ENCODE results near the gene DOC2A.
"Not testable (repeated sequence)": the region's sequence is repeated elsewhere in the genome, so short reads cannot be mapped to it uniquely, and the experiment has no call there.

DOC2A gene

DNA sequence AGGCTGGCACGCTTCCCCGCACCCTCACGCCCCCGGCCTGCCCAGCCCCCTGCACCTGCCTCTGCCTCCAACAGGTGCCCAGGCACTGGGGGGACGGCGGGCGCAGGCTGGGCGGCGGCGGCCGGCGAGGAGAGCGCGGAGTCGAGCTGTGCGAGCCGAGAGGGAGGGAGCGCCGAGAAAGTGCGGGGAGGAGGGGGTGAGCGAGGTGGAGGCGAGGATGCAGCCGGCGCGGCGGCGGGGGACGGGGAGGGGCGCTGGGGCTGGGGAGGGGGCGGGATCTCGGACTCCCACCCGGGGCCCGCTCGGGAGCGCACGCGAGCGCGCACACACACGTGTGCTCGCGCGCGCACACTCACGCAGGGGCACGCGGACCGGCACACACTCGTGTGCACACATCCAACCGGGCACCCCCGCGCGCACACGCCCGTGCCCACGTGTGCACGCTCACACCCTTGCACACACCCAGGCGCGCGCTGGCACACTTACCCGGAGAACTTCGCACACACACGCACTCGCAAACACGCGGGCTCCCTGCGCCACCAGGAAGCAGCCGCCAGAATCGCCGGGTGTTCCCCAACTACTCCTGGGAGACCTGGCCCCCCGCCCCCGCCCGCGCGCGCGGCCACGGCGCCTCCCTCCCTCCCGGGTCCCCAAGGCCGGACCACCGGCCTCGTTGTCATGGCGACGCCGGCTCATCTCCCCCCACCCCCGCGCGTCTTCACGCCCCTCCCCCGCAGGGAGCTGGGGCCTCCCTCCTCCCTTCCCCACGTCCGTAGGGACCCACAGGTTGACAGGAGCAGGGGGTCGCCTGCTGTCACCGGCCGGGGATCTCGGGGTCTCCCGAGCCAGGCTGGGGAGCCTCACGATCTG lies at the start of gene DOC2A:
Gene DOC2A, minus strand, starts transcription at position 184 of the 870 bp plus-strand sequence. CDS start 805 bp downstream, outside the sequence.
- DNase-seq (ENCODE audit: low read depth): no peak

DNA sequence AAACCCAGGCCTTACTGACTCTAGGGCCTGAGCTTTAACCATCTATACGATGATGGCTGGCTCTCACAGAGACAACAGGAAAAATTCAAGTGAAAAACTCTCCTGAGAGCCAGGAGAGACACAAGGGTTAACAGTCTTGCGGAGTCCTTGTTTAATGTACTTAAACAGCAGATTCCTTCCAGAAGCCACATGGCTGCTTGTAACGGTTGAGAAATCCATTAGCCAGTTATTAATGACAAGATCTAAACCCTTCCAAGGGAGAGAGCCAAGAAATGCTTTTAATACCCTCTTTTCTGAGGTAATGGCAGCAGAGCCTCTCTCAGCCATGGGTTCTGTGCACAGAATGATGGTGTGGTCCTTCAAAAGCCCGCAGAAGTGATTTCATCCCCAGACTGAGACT lies 49.5 kb upstream of the DOC2A start:
- DNase-seq (ENCODE audit: low read depth): no peak

GRCh38 chr16:30054959-30055553 lies 44.2 kb upstream of the DOC2A start:
- DNase-seq (ENCODE audit: low read depth): no peak

- DNase-seq (ENCODE audit: low read depth): no peak
Measured at GRCh38 chr16:30054451-30054850, 43.6 kb upstream of the DOC2A start.

GRCh38 chr16:30053376-30054015 lies 42.7 kb upstream of the DOC2A start:
- peak; percentile 34 for DNase-seq (ENCODE audit: low read depth)

GRCh38 chr16:30052671-30053372 lies 42.0 kb upstream of the DOC2A start:
- DNase-seq (ENCODE audit: low read depth): peak; percentile 90

DNA sequence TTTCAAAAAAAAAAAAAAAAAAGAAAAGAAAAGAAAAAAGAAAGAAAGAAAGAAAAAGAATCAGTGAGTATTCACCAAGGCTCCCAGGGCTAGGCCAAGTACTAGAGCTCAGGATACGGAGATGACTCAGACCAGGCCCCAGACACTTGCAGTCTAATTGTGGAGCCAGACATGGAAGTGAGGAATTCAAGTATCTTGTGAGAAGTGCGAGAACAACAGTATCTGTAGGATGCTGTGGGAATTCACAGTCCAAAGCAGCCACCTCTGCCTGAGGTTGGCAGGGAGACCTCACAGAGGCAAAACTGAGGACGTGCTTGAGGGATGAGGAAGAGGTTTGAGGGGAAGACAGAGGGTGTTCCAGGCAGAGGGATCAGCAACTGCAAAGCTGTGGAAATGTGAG lies 40.7 kb upstream of the DOC2A start:
- peak; percentile 87 for DNase-seq (ENCODE audit: low read depth)

DNA sequence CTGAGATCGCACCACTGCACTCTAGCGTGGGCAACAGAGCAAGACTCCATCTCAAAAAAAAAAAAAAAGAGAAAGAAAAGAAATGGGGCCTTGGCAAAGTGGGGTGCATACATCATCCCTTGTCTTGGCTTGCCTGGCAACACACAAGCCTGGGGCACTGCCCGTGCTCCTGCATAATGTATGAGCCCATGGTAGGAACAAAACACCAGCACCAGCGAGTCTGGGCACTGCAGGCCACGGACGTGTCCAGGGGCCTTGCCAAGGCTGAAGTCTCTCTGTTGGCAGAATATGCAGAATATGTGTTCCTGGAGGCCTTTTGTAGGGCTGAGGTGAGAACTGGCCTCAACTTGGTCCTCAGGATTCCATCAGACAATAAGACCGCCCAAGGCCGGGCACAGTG lies 39.0 kb upstream of the DOC2A start:
- DNase-seq (ENCODE audit: low read depth): no peak

- no peak for DNase-seq (ENCODE audit: low read depth)
Measured at GRCh38 chr16:30046588-30046987, 35.8 kb upstream of the DOC2A start.

- DNase-seq (ENCODE audit: low read depth): no peak
Measured at GRCh38 chr16:30046178-30046577, 35.4 kb upstream of the DOC2A start.

GRCh38 chr16:30041841-30042240 lies 31.0 kb upstream of the DOC2A start:
- DNase-seq (ENCODE audit: low read depth): peak; percentile 41

GRCh38 chr16:30040690-30041089 lies 29.9 kb upstream of the DOC2A start:
- DNase-seq (ENCODE audit: low read depth): not testable (repeated sequence)

DNA sequence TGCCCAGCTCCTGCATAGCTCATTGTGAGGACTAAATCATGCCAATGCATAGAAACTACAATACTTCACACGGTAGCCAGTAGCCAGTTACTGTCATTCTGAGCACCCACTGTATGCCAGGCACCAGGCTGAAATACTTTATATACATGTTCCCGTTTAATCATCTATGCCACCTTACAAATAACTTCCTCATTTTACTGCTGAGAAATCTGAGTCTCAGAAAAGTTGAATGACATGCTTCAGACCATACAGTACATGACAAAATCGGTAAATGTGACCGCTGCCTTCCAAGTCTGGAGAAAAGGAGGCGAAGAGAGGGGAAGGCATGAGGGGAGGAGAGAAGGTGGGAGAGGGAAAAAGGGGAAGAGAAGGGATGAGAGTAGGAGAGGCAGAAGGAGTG lies 29.4 kb upstream of the DOC2A start:
- DNase-seq (ENCODE audit: low read depth): no peak

- DNase-seq (ENCODE audit: low read depth): no peak
Measured at GRCh38 chr16:30033270-30033669, 22.4 kb upstream of the DOC2A start.

DNA sequence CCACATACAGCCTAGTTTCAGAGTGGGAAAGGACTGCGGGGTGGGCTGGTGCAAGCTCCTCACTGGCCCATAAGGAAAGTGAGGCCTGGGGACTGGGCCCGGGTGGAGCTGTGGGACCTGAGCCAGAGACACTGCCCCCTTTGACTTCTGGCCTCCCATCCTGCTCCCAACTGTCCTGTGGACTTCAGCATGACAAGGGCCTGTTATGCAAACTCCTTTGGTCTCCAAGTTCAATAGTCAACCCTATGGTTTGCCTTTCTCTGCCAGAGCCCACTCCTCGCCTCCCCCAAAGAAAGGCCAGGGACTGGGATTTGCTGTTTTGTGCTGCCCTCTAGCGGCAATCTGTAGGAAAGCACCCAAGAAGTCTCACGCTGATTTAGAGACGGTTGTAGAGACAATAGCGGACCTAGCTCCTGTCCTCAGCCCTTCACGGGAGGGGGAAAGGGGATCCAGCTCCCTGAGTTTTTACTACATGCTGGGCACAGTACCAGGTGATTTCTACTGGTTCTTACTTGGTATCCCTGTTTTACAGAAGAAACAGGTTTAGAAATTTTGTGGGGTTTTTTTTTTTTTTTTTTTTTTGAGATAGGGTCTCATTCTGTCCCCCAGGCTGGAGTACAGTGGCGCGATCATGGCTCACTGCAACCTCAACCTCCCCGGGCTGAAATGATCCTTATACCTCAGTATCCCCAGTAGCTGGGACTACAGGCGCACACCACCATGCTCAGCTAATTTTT lies 21.4 kb upstream of the DOC2A start:
- DNase-seq (ENCODE audit: low read depth): peak; percentile 48

GRCh38 chr16:30031477-30031918 lies 20.7 kb upstream of the DOC2A start:
- no peak for DNase-seq (ENCODE audit: low read depth)

GRCh38 chr16:30030841-30031413 lies 20.1 kb upstream of the DOC2A start, which contains the start of gene TLCD3B:
Gene TLCD3B (minus strand): TSS chr16:30031271. CDS start chr16:30030527, 744 bp downstream.
- no peak for DNase-seq (ENCODE audit: low read depth)

DNA sequence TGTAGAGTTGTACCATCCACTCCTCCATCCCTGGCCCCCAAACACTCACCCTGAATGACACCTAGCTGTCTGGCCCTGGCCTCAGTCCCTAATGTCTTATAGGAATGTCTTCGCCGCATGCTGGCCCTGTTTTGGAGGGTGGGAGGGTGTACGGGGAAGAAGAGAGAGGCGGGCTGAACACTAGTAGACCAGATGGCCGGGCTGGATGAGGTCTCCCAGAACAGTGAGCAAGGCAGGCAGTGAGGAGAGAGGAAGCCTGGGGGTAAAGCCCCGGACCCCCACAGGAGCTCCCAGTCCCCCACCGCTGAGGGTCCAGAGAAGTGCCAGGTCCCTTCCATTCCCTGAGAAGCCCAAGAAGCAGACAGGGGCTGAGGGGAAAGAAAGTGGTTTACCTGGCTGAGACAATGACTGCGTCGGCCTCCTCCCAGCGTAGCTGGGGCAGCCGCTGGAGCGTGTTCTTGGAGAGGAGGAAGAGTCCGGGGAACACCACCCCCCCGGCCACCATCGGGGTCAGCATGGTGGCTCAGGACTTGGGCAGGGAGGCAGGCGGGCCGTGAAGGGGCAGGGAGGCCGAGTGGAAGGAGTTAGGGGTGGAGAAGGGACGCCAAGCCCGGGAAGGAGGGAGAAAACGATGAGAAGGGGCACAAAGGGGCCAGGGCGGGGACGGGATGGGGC lies 19.3 kb upstream of the DOC2A start:
- DNase-seq (ENCODE audit: low read depth): no peak

DNA sequence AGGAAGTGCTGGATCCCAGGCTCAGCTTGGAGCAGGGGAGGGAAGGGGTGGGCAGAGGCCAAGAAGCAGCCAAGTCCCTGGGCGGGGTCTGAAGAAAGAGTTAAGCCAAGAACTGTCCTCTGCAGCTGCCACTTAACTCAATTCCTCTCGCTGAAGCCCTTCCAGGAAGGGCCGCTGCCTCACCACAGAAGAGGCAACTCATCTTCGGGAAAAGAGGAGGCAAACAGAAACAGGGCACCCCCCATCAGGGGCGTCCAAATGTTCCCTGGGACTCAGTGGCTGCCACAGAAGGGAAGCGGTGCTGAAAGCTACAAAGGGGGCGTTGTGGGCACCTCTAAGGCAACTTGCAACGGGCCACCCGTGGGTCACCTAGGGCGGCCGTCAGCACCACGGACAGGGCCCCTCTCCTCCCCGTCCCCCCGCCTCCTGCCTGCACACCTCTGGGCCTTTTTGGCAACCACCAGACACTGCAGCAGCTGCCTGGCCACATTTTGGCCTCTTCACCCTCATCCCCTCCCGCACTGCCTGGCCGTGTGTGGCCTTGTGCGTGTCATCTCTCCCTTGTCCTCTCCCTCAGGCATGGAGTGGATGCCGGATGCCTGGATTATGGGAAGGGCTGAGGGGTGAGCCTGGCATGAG lies 17.7 kb upstream of the DOC2A start:
- DNase-seq (ENCODE audit: low read depth): no peak

All from iris pigment epithelial cell (primary cell).